NCI-H1417 treated with DMSO at 0.1 percent for 48 hours (cell line): ENCODE data around the gene ZNF717.
"Not testable (repeated sequence)": the region's sequence is repeated elsewhere in the genome, so short reads cannot be mapped to it uniquely, and the experiment has no call there.

ENCODE experiments used
- DNase-seq: peaks from one replicate; lab custom pipeline; 2025; lab: John Stamatoyannopoulos, UW

ZNF717 gene

DNA sequence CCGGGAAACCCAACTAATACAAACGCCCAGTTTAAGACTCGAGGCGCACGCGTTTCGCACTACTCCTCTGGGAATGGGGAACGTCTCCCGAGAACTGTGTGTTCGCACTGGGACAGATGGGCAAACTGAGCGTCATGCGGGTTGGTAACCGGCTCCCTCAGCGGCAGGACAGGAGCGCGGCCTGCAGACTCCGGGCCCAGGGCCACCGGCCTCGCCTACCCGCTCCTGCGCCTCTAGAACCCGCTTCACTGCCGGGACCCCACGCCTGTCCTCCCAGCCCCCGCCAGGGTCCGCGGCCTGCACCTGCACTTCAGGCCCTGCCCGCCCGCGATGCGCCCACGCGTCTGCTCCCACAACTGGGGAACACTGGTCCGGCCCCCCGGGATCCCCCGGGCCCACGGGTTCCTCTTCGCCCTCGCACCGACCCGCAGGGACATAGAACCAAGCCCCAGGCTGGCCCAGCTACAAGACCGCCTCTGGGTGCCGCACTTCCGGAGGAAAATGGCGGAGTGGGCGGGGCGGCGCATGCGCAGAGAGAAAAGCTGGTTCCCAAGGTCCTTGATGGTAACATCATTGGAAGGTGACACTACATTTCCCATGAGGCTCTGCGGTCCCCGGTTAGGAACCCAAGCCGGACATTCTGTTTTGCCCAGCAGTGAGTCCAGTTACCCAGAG is at the start of gene ZNF717:
Gene ZNF717, minus strand, starts transcription at position 469 of the 675 bp plus-strand sequence. CDS start 2,187 bp downstream, outside the sequence.
- DNase-seq = peak; percentile 9

DNA sequence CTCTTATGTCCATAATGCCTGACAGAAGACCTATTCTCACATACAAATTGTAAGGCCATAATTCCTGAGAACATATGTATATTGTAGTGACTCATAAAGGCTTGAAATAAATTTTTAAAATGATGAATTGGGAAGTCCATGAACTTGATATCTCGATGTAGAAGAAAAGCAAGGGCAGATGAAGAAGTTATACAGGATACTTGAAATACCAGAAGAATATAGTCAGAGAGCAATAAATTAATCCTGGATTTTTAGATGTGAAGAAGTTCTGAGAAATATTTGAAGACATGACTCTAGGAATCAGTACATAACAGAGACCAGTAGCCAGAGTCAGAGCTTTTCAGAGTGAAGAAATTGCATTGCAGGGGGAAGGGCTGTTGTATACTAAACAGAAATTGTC is 45.7 kb upstream of the ZNF717 start:
- not testable (repeated sequence) for DNase-seq

DNA sequence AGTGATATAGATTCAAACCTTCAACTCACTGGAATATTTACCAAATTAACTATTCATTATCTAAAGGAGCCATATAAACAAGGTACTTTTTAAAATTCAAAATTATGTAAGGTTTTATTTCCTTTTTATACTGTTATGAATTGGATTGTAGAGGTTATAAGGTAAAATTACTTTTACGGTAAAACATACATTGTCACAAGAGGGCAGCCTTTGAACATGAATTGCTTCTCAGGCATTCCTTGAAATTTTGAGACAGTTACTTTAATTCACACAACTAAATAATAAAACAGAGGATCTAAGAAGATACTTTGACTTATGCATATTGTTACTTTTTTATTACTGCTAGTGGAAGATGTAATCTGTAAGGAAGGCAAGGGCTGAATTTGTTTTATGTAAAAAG is 32.7 kb upstream of the ZNF717 start:
- DNase-seq = not testable (repeated sequence)

DNA sequence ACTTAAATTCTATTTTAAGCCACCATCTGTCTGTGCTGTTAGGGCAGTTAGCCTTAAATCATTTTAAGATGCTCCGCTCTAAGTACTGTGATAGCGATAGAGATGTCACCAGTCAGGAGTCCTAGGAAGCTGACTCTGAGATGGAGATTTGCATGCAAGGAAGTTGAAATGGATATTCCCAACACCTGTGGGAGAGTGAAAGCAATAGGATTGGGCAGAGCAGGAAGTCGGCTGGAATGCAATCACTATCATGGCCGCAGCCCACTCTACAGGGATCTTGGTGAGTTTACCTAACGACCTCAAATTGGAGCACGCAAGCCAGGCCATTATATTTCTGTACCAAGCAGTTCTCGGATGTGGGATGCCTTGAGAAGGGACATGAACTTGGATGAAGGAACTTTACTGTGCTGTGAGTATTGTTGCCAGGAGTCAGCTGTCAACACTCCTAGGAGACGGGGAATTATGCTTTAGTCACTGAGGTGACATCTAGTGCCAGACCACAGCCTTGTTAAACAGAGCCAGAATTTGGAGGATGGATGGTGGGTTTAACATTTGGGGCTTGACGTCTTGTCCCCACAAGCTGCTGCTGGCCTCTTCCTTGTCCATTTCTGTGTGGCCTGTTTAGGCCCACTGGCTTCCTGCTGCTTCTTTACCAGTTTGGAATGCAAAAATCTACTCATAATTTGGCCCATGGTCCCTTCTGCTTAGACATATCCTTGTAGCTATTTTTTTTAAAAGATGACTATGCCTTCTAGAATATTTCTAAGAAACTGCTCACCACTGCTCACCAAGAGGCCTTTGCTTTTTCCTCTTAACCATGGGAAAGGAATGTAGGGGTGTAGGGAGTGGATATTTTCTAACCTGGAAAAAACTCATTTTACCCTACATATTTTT is 31.2 kb upstream of the ZNF717 start:
- not testable (repeated sequence) for DNase-seq

GRCh38 chr3:75814797-75815196 is 29.4 kb upstream of the ZNF717 start:
- DNase-seq = no peak

DNA sequence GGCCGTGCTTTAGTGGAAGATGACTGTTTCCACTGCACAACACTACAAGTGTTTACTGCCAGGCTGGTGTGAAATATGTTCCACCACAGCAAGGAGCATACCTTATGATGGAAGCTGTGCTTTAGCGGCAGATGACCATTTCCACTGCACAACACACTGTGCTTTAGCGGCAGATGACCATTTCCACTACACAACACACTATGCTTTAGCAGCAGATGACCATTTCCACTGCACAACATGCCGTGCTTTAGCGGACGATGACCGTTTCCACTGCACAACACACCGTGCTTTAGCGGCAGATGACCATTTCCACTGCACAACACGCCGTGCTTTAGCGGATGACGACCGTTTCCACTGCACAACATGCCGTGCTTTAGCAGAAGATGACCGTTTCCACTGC is 2.8 kb downstream of the ZNF717 start:
- DNase-seq = no peak

DNA sequence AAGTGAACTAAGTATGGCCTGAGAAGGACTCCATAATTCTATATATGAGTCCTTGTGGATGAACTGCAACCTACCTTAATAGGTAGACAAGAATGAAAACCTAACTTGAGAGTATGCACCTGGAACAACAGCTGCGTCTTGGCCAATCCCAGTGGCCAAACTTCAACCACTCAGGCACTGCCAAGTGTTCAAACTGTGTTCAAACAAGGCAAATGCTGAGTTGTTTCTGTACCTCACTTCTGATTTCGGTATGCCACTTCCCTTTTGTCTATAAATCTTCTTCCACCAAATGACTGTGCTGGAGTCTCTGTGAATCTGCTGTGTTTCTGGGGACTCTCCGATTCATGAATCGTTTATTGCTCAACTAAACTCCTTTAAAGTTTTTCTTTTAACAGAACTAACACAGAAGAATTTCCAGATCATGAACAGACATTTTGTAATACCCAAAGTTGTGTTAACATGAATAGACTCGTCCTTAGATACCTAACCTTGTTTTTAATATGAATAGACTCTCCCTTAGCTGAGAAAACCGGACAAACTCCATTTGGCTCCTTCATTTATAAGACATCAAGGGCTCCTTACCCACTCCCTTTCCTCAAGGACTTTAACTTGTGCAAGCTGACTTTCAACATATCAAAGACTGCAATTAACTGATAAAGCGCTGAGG is 4.1 kb downstream of the ZNF717 start:
- no peak for DNase-seq

DNA sequence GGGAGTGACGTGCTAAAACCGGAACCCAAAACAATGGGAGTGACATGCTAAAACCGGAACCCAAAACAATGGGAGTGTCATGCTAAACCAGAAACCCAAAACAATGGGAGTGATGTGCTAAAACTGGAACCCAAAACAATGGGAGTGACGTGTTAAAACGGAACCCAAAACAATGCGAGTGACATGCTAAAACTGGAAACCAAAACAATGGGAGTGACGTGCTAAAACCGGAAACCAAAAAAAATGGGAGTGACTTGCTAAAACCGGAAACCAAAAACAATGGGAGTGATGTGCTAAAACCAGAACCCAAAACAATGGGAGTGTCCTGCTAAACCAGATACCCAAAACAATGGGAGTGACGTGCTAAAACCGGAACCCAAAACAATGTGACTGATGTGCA is 7.6 kb downstream of the ZNF717 start:
- DNase-seq = not testable (repeated sequence)

- DNase-seq = not testable (repeated sequence)
Measured at GRCh38 chr3:75771631-75772030, 13.7 kb downstream of the ZNF717 start.

- no peak for DNase-seq
Measured at GRCh38 chr3:75768303-75769017, 16.9 kb downstream of the ZNF717 start.

- no peak for DNase-seq
Measured at GRCh38 chr3:75737831-75738493, 47.4 kb downstream of the ZNF717 start.

- DNase-seq = no peak
Measured at GRCh38 chr3:75727985-75728384, 57.4 kb downstream of the ZNF717 start.

GRCh38 chr3:75692061-75692460 is 93.3 kb downstream of the ZNF717 start:
- DNase-seq = no peak

- DNase-seq = no peak
Measured at GRCh38 chr3:75687323-75687722, 98.0 kb downstream of the ZNF717 start.
